HL-60 (cell line): ENCODE measurements around the gene IKZF5.

ENCODE experiments used
- DNase-seq, 2 experiments: peaks; one replicate each; pipeline ENCODE4 v3.0.0-alpha.2; 2010 to 2020; ENCODE audit warnings: low read depth in 1 of 2, low spot score in 1 of 2
- H3K27ac ChIP-seq: fragments of 250-450 bp; sonication (Bioruptor Pico); replicated peaks from 2 replicates; pipeline ENCODE4 v1.5.1; 2020; ENCODE audit warnings: mild to moderate bottlenecking, moderate library complexity
- H3K27me3 ChIP-seq: fragments of 250-450 bp; sonication (Bioruptor Pico); 2 replicates; pipeline ENCODE4 v1.5.1; 2021; ENCODE audit warnings: mild to moderate bottlenecking, moderate library complexity; ENCODE audit not compliant: insufficient read depth, poor library complexity, severe bottlenecking
- H3K4me3 ChIP-seq: replicated peaks from 2 replicates; pipeline ENCODE4 v1.5.1; 2011; ENCODE audit warnings: mild to moderate bottlenecking, control low read depth, low read length; ENCODE audit not compliant: insufficient read depth
- GABPA ChIP-seq: IDR thresholded peaks from 2 replicates; pipeline ENCODE4 v1.6.1; 2012; ENCODE audit warnings: low read depth
- POLR2AphosphoS5 ChIP-seq: IDR thresholded peaks from 2 replicates; pipeline ENCODE4 v1.6.1; 2012; ENCODE audit warnings: low read depth
- SPI1 ChIP-seq: IDR thresholded peaks from 2 replicates; pipeline ENCODE4 v1.6.1; 2012; ENCODE audit warnings: low read depth, mild to moderate bottlenecking, borderline replicate concordance
- TF ChIP-seq, protein P1 (sequence below): IDR thresholded peaks from 2 replicates; pipeline ENCODE4 v1.6.1; 2012; ENCODE audit warnings: low read depth; ENCODE audit not compliant: insufficient replicate concordance
- TF ChIP-seq, protein P2 (sequence below): IDR thresholded peaks from one replicate; pipeline ENCODE4 v1.5.1; 2011; ENCODE audit warnings: low read length, control low read depth, inconsistent platforms; ENCODE audit not compliant: insufficient read depth

The IKZF5 gene

GRCh38 chr10:123013456-123014419 is 5.1 kb upstream of the IKZF5 start:
- no peak for DNase-seq
- Histone ChIP-seq H3K4me3 (no peak overlapping the region), H3K27me3 (no peaks in the 10 kb centered on the region), H3K27ac (no peak overlapping the region)
- no peak for TF ChIP-seq SPI1
- TF ChIP-seq, protein P1, sequence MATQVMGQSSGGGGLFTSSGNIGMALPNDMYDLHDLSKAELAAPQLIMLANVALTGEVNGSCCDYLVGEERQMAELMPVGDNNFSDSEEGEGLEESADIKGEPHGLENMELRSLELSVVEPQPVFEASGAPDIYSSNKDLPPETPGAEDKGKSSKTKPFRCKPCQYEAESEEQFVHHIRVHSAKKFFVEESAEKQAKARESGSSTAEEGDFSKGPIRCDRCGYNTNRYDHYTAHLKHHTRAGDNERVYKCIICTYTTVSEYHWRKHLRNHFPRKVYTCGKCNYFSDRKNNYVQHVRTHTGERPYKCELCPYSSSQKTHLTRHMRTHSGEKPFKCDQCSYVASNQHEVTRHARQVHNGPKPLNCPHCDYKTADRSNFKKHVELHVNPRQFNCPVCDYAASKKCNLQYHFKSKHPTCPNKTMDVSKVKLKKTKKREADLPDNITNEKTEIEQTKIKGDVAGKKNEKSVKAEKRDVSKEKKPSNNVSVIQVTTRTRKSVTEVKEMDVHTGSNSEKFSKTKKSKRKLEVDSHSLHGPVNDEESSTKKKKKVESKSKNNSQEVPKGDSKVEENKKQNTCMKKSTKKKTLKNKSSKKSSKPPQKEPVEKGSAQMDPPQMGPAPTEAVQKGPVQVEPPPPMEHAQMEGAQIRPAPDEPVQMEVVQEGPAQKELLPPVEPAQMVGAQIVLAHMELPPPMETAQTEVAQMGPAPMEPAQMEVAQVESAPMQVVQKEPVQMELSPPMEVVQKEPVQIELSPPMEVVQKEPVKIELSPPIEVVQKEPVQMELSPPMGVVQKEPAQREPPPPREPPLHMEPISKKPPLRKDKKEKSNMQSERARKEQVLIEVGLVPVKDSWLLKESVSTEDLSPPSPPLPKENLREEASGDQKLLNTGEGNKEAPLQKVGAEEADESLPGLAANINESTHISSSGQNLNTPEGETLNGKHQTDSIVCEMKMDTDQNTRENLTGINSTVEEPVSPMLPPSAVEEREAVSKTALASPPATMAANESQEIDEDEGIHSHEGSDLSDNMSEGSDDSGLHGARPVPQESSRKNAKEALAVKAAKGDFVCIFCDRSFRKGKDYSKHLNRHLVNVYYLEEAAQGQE, result no peak
- TF ChIP-seq, protein P2, sequence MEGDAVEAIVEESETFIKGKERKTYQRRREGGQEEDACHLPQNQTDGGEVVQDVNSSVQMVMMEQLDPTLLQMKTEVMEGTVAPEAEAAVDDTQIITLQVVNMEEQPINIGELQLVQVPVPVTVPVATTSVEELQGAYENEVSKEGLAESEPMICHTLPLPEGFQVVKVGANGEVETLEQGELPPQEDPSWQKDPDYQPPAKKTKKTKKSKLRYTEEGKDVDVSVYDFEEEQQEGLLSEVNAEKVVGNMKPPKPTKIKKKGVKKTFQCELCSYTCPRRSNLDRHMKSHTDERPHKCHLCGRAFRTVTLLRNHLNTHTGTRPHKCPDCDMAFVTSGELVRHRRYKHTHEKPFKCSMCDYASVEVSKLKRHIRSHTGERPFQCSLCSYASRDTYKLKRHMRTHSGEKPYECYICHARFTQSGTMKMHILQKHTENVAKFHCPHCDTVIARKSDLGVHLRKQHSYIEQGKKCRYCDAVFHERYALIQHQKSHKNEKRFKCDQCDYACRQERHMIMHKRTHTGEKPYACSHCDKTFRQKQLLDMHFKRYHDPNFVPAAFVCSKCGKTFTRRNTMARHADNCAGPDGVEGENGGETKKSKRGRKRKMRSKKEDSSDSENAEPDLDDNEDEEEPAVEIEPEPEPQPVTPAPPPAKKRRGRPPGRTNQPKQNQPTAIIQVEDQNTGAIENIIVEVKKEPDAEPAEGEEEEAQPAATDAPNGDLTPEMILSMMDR, result no peak
- no peak for TF ChIP-seq GABPA
- no peak for TF ChIP-seq POLR2AphosphoS5

DNA sequence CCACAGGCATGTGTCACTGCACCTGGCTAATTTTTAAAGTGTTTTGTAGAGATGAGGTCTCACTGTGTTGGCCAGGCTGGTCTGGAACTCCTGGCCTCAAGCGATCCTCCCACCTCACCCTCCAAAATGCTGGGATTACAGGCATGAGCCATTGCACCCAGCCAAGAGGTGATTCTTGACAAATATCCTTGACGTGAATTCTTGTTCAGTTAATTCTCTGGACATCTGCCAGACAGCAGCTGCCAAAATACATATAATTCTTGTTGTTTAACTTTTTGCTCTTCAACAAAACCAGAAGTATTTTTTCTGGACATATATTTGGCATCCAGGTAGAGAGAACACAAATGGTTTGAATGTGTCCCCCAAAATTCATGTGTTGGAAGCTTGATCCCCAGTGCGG is 3.4 kb upstream of the IKZF5 start:
- no peak for DNase-seq
- no peak overlapping the region for H3K4me3 ChIP-seq
- TF ChIP-seq GABPA, result no peak
- TF ChIP-seq, protein P1, result no peak
- no peak for TF ChIP-seq SPI1
- no peak for TF ChIP-seq POLR2AphosphoS5
- TF ChIP-seq, protein P2, result no peak
- no peak overlapping the region for H3K27ac ChIP-seq
- H3K27me3 ChIP-seq, result no peaks in the 10 kb centered on the region

GRCh38 chr10:123009105-123009820 is 668 bp upstream of the IKZF5 start:
- Histone ChIP-seq H3K27me3 (no peaks in the 10 kb centered on the region), H3K27ac (peak overlapping the region; percentile 66), H3K4me3 (peak overlapping the region; percentile 98)
- TF ChIP-seq POLR2AphosphoS5 (no peak), SPI1 (no peak), GABPA (no peak)
- TF ChIP-seq, protein P2, result no peak
- TF ChIP-seq, protein P1, result no peak
- DNase-seq, result peak in 1 of 2 experiments; percentile 19
